ENCODE results near the gene TOGARAM1. TPM values are rescaled to one million over a fixed set of nuclear protein-coding genes. Genes with fewer than 3 reads are reported as not detected.

The TOGARAM1 gene
- total and polyA plus RNA-seq, 9 of the 15 experiments (the other 6 are each of a cell fraction or from before 2014, with no cell fraction given), result 1.3 to 6.4 (median 3.7) TPM

GRCh38 chr14:44956866-44957265 lies 5.1 kb upstream of the TOGARAM1 start:
- ChIA-PET CTCF (ENCODE audit: low intra/inter-chr PET ratio) (no interaction called here), POLR2A (interaction anchor here (0.9 kb wide), 1 partner anchor 108 kb away, joined by 3 read pairs; no protein-coding TSS in a partner anchor)
- H3K4me1 ChIP-seq (replicated peaks in 1 of 2; ENCODE audit: control insufficient read depth in 2 of 2, insufficient read depth in 2 of 2, low read length in 2 of 2), result no peaks in the 10 kb centered on the region
- 100% methylated on average over 2 of the region's 3 CpGs for WGBS (ENCODE audit: insufficient coverage, low coverage, missing lambda C conversion rate)
- H3K9me3 ChIP-seq (replicated peaks; ENCODE audit: control insufficient read depth, insufficient read depth, low read depth, low read length), result no peaks in the 10 kb centered on the region
- TF ChIP-seq ZNF121 (CRISPR knock-in tag; conservative IDR thresholded peaks at IDR 0.05) (peak; percentile 46; the same call in 1 of the 2 replicates), XRCC5 (IDR thresholded peaks at IDR 0.05; ENCODE audit: low read depth, low read length) (no peak)
- ATAC-seq, result no peak
- DNase-seq (ENCODE audit: extremely low read depth in 1 of 4, low spot score in 3 of 4), result no peak
- in situ Hi-C loops (cut with MboI) (no loop called here), intact Hi-C loops (cut with micrococcal nuclease) (no loop called here)
- 0 out of 2 replicates have a peak, but pooled peaks cover 6% of the 10 kb centered on the region for H4K20me1 ChIP-seq (replicated peaks; ENCODE audit: control insufficient read depth, insufficient read depth, low read length)
- no peaks in the 10 kb centered on the region for H3K36me3 ChIP-seq (ENCODE audit: control insufficient read depth, insufficient read depth, low read length)
- no peak overlapping the region for H3K4me3 ChIP-seq
- no peaks in the 10 kb centered on the region for H3K9me1 ChIP-seq (ENCODE audit: control insufficient read depth, insufficient read depth, low read length)
- H2AFZ ChIP-seq (ENCODE audit: low read depth, low read length), result no peak overlapping the region
- no peak for FAIRE-seq
- no TSS peak for BruUV-seq (replicated peaks)
- no peak overlapping the region for H3K27ac ChIP-seq (ENCODE audit: extremely low read depth, low read depth, low read length)
- no peak overlapping the region for H3K9ac ChIP-seq (ENCODE audit: insufficient read depth in 1 of 2, low read depth in 2 of 2, low read length in 2 of 2)
- no peak overlapping the region for H3K4me2 ChIP-seq (ENCODE audit: insufficient read depth, low read length)
- no peaks in the 10 kb centered on the region for H3K27me3 ChIP-seq (ENCODE audit: control insufficient read depth in 2 of 2, insufficient read depth in 2 of 2, low read length in 2 of 2)
- H3K79me2 ChIP-seq (ENCODE audit: control insufficient read depth, insufficient read depth, low read length), result peaks cover 57% of the 10 kb centered on the region

GRCh38 chr14:44959538-44959937 lies 2.5 kb upstream of the TOGARAM1 start:
- Histone ChIP-seq H3K79me2 (ENCODE audit: control insufficient read depth, insufficient read depth, low read length) (peaks cover 80% of the 10 kb centered on the region), H3K9me1 (ENCODE audit: control insufficient read depth, insufficient read depth, low read length) (no peaks in the 10 kb centered on the region), H3K4me1 (replicated peaks in 1 of 2; ENCODE audit: control insufficient read depth in 2 of 2, insufficient read depth in 2 of 2, low read length in 2 of 2) (no peaks in the 10 kb centered on the region; a peak in 3 of 5 replicates), H3K4me2 (ENCODE audit: insufficient read depth, low read length) (no peak overlapping the region; the same call in 1 of the 2 replicates), H3K27me3 (ENCODE audit: control insufficient read depth in 2 of 2, insufficient read depth in 2 of 2, low read length in 2 of 2) (no peaks in the 10 kb centered on the region), H3K9ac (ENCODE audit: insufficient read depth in 1 of 2, low read depth in 2 of 2, low read length in 2 of 2) (0 out of 4 replicates have a peak overlapping the region, but pooled peaks of 1 of the 2 experiments have one; percentile 30), H2AFZ (ENCODE audit: low read depth, low read length) (no peak overlapping the region), H3K4me3 (no peak overlapping the region), H3K27ac (ENCODE audit: extremely low read depth, low read depth, low read length) (no peak overlapping the region), H3K9me3 (replicated peaks; ENCODE audit: control insufficient read depth, insufficient read depth, low read depth, low read length) (no peaks in the 10 kb centered on the region), H3K36me3 (ENCODE audit: control insufficient read depth, insufficient read depth, low read length) (no peaks in the 10 kb centered on the region), H4K20me1 (replicated peaks; ENCODE audit: control insufficient read depth, insufficient read depth, low read length) (0 out of 2 replicates have a peak, but pooled peaks cover 8% of the 10 kb centered on the region)
- no peak for DNase-seq (ENCODE audit: extremely low read depth in 1 of 4, low spot score in 3 of 4)
- ChIA-PET POLR2A (no interaction called here), CTCF (ENCODE audit: low intra/inter-chr PET ratio) (no interaction called here)
- TF ChIP-seq C11orf30 (IDR thresholded peaks at IDR 0.05; ENCODE audit: low read depth), result peak; percentile 78
- TF ChIP-seq ZNF384 (IDR thresholded peaks at IDR 0.05; ENCODE audit: low read depth, low read length), result no peak
- peak; percentile 44 for TF ChIP-seq MAFG (tag; conservative IDR thresholded peaks at IDR 0.05)
- TF ChIP-seq MAFF (IDR thresholded peaks at IDR 0.05; ENCODE audit: low read length), result peak; percentile 14; the same call in 1 of the 2 replicates
- peak; percentile 85 for TF ChIP-seq ZNF316 (IDR thresholded peaks at IDR 0.05)
- TF ChIP-seq MXI1 (IDR thresholded peaks at IDR 0.05; ENCODE audit: low read depth, low read length), result no peak
- in situ Hi-C loops (cut with MboI) (no loop called here), intact Hi-C loops (cut with micrococcal nuclease) (no loop called here)
- no peak for ATAC-seq
- 22% methylated on average over 3 of the region's 3 CpGs for WGBS (ENCODE audit: insufficient coverage, low coverage, missing lambda C conversion rate)
- BruUV-seq (replicated peaks), result no TSS peak
- FAIRE-seq, result no peak
